GM21717 (cell line): ENCODE data around the gene OSBPL2.

Source experiments
- ATAC-seq: cut with Tn5 transposase; IDR thresholded peaks from one replicate; pipeline ENCODE4 v1.9.1; 2021; ENCODE audit warnings: mild to moderate bottlenecking, moderate library complexity; ENCODE audit not compliant: unreplicated experiment

Gene OSBPL2

DNA sequence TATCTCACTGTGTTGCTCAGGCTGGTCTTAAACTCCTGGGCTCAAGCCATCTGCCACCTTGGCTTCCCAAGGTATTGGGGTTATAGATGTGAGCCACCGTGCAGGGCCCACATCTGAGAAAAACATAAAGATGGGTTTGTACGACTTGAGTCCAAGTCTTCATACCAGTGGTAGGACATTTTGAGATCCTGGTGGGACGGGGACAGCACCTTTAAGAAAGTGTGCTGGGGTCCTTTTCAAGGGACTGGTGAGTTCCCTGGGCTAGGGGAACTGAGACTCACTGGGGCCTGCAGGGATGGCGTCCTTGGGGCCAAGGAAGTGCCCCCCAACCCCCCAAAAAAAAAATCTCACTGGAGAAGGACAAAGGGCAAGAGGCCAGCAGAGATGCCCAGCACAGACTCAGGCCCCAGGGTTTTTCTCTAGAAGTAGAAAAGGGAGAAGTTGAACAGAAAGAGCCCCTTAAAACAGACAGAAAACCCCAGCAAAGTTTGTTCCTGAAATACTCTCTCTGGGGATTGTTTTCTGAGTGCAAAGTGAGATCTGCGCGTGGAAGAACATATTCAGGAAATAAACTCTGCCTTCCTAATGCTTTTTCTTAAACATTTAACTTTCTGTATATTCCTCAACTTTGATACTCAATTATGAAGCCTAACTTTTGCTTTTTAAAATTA is 10.7 kb downstream of the OSBPL2 start:
- ATAC-seq: no peak

DNA sequence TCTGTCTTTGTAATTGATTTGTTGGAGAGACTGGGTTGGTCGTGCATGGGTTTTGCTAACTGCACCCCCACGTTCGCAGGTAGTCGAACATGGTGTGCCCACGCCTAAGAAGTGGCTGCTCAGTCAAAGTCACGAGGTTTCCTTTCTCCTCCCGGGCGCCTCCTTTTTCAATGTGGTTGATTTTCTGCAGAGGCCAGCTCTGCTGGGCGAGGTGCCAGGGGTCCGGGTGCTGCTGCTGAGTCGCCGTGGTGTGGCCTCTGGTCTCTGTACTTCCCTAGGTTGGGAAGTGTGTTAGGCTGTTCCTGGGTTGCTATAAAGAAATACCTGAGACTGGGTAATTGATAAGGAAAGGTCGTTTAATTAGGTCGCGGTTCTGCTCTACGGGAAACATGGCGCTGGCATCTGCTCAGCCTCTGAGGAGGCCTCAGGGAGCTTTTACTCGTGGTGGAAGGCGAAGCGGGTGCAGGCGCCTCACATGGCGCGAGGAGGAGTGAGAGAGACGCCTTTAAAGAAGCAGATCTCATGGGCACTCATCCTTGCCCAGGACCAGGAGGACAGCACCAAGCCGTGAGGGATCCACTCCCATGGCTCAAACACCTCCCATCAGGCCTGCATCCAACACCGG is 14.1 kb downstream of the OSBPL2 start:
- no peak for ATAC-seq

DNA sequence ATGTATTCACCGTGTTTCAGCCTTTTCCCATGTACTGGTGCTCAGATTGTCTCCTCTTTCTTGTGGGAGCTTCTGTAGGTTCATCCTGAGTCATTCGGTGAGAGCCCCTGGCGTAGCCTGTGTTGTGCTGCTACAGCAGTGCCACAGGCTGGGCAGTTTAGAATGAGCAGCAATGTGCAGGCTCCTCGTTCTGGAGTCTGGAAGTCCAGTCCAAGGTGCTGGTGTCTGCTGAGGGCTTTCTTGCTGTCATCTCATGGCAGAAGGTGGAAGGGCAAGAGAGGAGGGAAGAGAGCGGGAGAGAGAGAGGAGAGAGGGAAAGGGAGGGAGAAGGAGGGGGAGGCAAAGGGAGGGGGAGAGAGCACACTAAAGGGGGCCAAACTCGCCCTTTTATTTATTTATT is 15.1 kb downstream of the OSBPL2 start:
- ATAC-seq: no peak

DNA sequence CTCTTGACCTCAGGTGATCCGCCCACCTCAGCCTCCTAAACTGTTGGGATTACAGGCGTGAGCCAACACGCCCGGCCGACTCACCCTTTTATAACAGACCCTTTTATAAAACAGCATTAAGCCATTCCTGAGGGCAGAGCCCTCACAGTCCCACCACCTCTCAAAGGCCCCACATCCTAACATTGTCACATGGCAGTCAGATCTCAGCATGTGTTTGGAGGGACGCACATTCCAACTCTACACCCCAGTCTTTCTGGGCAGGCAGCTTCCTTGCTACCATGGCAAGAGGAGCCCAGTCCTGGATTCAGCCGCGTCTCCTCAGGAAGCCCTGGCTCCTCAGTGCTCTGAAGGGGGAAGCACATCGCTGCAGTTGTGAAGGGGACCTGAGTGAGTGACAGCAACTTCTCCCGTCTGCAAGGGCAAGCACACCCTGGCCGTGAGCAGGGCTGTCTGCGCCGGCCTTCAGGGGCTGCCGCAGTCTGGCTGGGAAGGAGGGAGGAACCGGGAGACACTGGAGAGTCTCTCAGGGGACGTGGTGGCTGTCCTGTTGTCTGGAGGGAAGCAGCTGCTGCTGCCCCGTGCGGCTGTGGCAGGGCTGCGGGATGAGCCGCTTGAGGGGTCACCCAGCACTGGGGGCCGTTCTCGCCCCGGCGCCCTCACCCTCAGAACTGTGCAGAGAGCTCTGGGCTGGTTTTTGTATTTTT is 15.9 kb downstream of the OSBPL2 start:
- ATAC-seq: no peak

DNA sequence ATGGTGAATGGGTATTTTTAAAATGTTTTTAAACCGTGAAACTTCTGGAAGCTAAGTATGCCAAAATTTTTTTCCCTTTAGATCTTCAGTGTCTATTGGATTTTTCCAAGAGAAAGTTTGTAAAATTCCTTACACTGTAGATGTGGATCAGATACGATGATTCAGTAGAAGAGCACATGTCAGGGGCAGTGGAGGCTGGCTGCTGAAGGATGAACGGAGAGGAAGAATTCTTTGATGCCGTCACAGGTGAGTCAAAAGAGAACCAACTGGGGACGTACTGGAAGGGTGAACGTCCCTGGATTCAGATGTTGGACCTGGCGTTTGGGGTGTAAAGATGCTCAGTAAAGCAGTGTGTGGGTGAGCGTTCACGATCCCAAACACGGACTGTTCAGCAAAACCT is 17.7 kb downstream of the OSBPL2 start:
- no peak for ATAC-seq

DNA sequence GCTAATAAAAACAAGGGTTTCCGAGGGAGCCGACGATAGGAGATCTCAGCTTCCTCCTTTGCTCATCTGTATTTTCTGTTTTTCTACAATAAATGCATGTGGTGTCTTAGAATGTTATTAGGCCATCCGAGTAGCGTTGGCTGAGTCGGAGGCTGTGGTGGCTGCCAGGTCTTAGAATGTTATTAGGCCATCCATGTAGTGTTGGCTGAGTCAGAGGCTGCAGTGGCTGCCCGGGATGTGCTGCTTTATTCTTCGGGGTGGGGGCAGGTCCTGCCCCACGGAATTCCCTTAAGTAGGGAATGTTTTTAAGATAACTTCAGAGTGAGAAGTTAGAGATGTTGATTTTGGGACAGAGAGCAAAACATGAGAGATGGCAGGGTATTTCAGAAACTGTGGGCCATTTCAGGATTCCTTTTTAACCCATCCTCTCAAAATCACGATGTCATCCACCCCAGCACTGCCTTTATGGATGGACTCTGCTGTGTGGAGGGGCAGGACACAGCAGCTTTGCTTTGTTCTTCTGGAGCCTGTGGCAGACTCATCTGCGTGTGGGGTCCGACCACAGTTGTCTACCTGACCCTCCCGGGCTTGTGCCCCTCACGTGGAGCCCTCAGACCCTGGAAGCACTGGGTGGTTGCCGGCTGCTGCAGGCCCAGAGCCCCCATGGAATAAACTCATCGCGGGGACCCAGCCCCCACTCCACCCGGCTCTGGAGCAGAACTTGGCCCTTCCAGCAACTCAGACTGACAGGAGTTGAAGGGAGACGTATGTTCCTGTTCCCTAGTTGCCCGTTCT is 20.4 kb downstream of the OSBPL2 start:
- no peak for ATAC-seq

DNA sequence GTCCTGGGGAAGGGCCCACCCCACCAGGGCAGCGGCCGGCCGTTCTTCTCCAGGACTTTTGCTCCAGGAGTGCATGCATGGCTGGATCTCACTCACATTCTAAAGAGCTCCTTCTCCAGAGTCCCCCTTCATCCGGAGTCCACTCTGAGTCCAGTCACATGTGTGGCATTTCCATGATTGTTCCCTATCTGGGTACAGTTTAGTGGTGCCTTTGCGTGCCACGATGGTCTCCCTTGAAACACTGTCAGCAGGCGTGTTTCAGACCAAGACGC is 20.9 kb downstream of the OSBPL2 start:
- ATAC-seq: no peak

DNA sequence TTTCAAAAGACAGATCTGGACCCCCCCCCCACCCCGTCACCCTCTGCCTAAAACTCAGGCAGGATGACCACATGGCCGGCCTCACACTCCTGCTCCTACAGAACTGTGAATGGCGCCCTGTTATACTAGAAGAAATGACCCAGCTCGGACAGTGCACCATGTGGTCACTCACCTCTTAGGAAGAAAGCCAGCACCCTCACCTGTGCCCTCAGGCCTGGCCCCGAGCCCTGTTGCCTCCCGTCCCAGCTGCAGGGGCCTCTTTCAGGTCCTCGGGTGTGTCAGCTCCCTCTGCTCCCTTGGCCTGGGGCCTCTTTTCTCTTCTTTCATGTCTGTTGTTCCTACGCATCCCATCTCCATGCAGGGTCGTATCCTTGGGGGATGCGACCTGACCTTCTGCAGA is 23.7 kb downstream of the OSBPL2 start:
- ATAC-seq: no peak

DNA sequence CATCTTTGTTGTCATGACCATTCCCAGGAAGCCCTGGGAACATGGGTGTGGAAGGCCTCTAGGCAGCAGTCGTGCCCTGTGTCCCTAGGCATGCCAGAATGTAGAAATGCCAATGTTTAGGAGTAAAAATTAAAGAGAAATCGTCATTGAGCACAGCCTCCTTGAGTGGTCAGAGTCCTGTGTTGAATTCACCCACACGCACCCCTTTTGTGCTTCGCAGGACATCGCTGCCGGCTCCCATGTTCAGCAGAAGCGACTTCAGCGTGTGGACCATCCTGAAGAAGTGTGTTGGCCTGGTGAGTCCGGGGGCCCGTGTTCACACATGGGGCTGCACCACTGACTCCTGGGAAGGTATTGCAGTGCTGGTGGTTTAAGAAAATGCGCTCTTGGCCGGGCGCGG is 25.1 kb downstream of the OSBPL2 start:
- ATAC-seq: no peak

DNA sequence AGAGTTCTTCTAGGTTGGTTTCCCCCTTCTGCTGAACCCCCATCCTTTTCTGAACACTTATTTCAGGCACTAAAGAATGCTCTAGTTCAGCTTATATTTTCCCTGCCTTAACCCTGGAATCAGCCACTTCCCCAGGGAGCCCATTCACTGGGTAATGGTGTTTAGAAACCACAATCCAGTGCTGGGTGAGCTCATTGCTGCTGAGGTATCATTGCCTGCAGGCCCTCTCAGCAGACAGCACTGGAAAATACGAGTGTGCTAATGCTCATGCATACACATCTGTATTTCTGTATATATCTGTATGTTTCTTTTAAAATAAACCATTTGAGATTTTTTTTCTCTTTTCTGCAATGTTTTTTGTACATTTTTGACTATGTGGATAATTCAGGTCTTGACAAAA is 27.0 kb downstream of the OSBPL2 start:
- ATAC-seq: no peak

DNA sequence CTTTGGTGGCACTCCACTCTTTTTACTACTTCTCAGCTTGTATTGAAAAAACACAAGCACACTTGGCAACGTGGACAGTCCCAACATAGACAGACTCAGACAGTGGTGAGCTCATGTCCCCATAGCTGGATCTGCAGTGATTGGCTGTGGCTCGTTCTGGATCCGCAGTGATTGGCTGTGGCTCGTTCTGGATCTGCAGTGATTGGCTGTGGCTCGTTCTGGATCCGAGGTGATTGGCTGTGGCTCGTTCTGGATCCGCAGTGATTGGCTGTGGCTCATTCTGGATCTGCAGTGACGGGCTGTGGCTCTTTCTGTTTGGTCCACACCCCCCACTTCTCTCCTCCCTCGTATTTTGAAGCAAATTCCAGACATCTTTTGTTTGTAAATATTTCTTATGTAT is 28.0 kb downstream of the OSBPL2 start:
- no peak for ATAC-seq

DNA sequence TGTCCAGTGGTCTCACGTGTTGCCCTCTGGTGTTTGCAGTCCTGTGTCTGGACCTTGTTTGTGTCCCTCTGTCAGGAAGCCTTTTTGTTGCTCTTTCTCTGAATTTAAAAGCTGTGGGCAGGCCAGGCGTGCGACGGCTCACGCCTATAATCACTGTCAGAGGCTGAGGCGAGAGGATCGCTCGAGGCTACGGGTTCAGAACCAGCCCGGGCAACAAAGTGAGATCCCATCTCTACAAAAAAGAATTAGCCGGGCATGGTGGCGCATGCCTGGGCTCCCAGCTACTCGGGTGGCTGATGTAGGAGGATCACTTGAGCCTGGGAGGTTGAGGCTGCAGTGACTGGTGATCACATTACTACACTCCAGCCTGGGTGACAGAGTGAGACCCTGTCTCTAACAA is 28.5 kb downstream of the OSBPL2 start:
- ATAC-seq: no peak

DNA sequence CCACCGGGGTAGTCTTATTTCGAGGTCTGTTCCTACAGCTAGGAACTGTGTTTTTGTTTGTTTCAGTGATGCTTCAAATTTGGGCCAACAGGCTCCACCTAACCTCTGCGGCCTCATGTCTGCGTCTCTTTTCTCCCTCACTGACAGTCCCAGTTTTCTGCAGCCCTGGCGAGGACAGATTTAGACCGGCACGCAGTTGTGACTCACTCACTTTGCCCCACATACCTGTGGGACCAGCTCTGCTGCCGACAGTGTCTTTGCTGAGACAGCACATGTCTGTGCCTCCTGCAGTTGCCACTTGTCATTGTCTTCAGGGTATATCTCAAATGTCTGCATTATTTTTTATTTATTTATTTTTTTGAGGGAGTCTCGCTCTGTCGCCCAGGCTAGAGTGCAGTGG is 29.2 kb downstream of the OSBPL2 start:
- ATAC-seq: no peak

DNA sequence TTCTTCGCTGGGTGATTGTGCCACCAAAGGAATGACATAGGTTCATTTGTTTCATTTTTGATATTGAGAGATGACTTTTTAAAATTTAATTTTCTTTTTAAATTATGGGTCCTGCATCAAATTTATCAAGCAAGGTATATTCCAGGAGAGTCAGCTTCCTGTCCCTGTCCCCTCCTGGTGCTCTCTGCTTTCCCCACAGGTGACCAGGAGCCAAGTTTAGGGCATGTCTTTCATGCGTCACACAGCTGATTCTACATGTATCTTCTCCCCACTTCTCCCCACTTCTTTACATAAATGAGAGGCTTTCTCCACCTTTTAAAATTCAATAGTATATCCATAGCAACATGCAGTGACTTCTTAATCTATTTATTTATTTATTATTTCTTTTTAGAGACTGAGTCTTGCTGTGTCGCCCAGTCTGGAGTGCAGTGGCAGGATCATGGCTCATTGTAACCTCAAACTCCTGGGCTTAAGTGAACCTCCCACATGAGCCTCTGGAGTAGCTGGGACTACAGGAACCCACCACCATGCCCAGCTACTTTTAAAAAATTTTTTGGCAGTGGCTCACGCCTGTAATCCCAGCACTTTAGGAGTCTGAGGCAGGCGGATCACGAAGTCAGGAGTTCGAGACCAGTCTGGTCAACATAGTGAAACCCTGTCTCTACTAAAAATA is 30.0 kb downstream of the OSBPL2 start:
- ATAC-seq: no peak

DNA sequence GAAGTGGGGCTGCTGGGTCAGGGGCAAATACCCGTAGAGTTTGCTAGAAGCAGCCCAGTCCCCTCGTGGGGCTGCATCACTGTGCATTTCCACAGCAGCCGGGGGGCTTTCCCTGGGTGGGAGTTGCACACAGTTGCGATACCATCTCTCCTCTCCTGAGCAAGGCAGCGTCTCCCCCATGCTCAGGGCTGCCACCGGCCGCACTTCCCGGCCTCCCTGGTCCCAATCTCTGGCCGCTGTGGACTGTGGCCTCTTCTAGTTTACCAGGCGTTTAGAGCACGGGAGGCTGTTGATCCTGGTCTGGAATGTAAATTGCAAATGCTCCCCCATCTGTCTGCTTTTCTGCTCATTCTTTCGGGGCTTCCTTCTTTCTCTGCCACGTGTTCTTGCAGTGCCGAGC is 31.1 kb downstream of the OSBPL2 start:
- no peak for ATAC-seq

DNA sequence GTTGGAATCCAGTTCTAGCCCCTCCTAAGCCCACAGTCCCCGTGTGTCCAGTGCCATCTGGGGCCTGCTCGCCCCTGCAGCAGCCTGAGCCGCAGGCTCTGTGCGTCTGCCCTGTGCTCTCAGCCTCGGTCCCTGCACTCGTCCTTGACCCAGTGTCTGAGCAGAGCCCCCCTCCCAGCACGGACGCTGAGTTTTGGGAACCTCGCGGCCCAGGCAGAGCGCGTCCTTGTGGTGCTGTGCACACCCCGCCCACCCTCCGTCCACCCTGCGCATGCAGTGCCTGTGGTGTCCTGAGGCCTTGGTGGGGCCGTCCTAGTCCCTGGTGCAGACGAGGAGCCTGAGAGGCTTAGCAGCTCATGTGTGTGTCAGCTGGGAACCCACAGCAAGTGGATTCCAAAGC is 31.6 kb downstream of the OSBPL2 start:
- ATAC-seq: no peak

DNA sequence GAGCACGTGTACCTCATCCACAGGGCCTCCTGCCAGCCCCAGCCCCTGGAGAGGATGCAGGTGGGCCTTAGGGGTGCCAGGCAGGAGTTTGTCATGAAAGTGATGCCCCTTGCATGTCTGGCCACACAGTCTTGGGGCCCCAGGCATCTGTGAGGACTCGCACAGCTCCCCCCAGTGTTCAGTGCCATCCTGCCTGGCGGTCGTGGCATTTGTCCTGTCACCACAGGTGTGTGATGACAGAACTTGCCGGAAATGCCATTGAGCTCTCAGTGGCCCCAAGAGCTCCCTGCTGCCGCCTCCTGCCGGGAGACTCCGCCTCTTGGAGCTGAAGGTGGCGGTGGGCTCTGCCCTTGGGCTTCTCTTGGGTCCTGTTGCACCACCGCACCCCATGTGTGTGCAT is 33.9 kb downstream of the OSBPL2 start:
- ATAC-seq: no peak

DNA sequence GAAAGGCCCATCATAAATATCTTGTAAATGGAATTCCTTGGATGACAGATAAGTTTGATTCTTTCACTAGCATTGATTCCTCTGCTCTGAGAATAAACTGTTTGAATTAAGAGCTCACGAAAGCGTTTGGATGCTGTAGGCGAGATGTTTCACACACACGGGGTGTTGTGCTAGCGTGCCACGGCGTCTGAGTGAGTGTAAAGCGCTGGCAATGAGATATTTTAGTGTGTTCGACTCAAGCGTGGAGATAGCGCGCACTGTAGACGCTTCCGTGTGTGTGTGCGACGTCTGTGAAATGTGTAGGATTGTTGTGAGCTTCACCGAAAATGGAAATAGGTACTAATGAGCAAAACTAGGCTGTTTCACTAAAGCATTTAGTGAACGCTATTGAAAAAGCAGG is 35.1 kb downstream of the OSBPL2 start:
- no peak for ATAC-seq

DNA sequence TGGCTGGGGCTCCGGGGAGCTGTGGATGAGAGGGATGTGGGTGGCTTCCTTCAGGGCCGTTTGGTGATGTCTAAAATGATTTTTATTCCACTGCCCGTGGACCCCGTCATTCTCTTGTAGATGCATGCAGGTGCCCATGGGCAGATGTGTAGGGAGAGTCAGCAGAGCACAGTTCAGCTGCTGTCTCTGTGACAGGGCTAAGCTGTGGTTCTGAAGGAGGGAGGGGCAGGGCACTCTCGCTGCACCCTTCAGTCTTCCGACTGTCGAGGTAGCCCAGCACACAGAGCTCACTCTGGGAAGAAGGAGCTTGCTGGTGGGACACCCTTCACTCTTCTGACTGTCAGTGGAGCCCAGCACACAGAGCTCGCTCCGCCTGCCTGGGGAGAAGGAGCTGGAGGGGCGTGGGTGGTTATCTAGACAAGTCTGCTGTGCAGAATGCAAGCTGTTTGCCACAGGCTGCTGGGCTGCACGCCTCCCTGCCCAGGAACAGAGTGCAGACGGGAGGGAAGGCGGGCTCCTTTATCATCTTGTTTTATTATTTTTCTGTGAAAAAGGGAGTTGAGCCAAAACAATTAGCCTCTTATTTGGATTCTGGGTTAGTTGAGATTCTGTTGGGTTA is 36.1 kb downstream of the OSBPL2 start:
- no peak for ATAC-seq

DNA sequence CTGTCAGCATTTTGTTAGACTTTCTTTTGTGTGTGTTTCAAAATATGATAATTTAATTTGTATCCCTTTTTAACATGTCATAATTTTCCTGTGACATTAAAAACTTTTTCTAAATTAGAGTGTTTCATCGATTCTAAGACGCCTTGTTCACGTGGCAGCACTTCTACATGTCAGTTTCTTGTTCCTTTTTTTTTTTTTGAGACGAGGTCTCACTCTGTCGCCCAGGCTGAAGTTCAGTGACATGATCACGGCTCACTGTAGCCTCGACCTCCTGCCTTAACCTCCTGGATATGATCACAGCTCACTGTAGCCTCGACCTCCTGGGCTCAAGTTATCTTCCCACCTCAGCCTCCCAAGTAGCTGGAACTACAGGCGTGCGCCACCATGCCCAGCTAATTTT is 36.9 kb downstream of the OSBPL2 start:
- ATAC-seq: no peak

DNA sequence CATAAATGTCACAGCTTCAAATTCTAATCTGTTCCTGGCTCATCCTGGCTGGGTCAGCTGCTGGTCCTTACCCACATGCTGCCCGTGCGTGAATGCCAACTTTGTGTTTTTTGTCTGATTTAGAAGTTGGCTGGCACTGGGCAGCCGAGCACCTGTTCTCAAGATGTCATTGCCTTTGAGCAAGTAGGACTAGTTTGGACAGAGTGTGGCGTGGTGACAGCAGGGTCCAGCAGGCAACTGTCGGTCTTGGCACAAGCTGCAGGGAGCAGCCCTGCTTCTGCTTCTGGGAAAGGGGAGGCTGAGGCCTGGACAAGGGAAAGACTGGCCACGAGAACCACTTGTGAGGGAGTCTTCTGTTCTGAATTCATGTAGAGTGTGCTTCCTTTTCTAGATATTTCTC is 38.1 kb downstream of the OSBPL2 start:
- ATAC-seq: no peak
